ENCODE measurements around the gene CDCP1.
"Not testable (repeated sequence)": the region's sequence is repeated elsewhere in the genome, so short reads cannot be mapped to it uniquely, and the experiment has no call there.

- not testable (repeated sequence) for TF ChIP-seq CTCF (conservative IDR thresholded peaks at IDR 0.05); ZFX (IDR thresholded peaks at IDR 0.05)
Observed at GRCh38 chr3:45078256-45078655, 67.9 kb downstream of the CDCP1 start.
